HepG2 (cell line): ENCODE data around the gene STRN3. TPM values are rescaled to one million over a fixed set of nuclear protein-coding genes. Genes with fewer than 3 reads are reported as not detected.

ENCODE experiments used
- ATAC-seq: fragments of 200-7000 bp; cut with Tn5 transposase; 3 replicates; pipeline ENCODE4 v1.9.1; 2020; ENCODE audit warnings: mild to moderate bottlenecking, moderate library complexity
- BruUV-seq: library from RNA; stranded (reverse); fragments of 400-500 nt; replicated peaks from 2 replicates; lab custom pipeline; 2021; lab: Mats Ljungman, UMichigan
- CTCF ChIA-PET: fragments of 300-600 bp; formaldehyde crosslinking; extraction: SDS; loops from one replicate; lab custom pipeline; 2021; ENCODE audit warnings: low total read pairs, inconsistent platforms, low intra/inter-chr PET ratio; lab: Yijun Ruan, JAX
- POLR2A ChIA-PET: fragments of 350-600 bp; sonication (Branson Sonifier 250); formaldehyde crosslinking; loops from one replicate; lab custom pipeline; 2020; ENCODE audit warnings: antibody characterized with exemption, inconsistent platforms; lab: Yijun Ruan, JAX
- DNase-seq: peaks from one replicate; pipeline ENCODE4 v3.0.0-alpha.2; 2015; ENCODE audit warnings: low spot score
- FAIRE-seq: peaks from 3 replicates; lab custom pipeline; 2011; peaks lifted over from hg19 to GRCh38; lab: Jason Lieb, UNC
- H2AFZ ChIP-seq: one replicate; pipeline ENCODE4 v1.6.1; 2011; ENCODE audit warnings: low read length, inconsistent platforms
- H3K27ac ChIP-seq: fragments of 300-600 bp; 3 replicates; pipeline ENCODE4 v1.8.0; 2011; ENCODE audit warnings: mixed run types, mild to moderate bottlenecking, mixed read lengths, low read length, inconsistent platforms; ENCODE audit not compliant: insufficient read depth; ENCODE audit errors: extremely low read length
- H3K27me3 ChIP-seq, 2 experiments: fragments of 200-600 bp in 1 of 2; 2 replicates in 1 of 2; 3 replicates in 1 of 2; pipeline versions ENCODE4 v1.6.0 to v1.8.0; 2011; ENCODE audit warnings: low read length in 2 of 2, mild to moderate bottlenecking in 2 of 2, moderate library complexity in 2 of 2, inconsistent platforms in 1 of 2; ENCODE audit not compliant: insufficient read depth in 2 of 2, control insufficient read depth in 1 of 2
- H3K36me3 ChIP-seq, 2 experiments: fragments of 200-600 bp in 1 of 2; replicated peaks in 1 of 2; 2 replicates in 1 of 2; 3 replicates in 1 of 2; pipeline versions ENCODE4 v1.5.1 to v1.8.0; 2011; ENCODE audit warnings: low read length in 2 of 2, inconsistent platforms in 1 of 2; ENCODE audit not compliant: insufficient read depth in 2 of 2, control insufficient read depth in 1 of 2
- H3K4me1 ChIP-seq: 2 replicates; pipeline ENCODE4 v1.5.1; 2012; ENCODE audit warnings: low read length, inconsistent platforms; ENCODE audit not compliant: insufficient read depth
- H3K4me2 ChIP-seq: 2 replicates; pipeline ENCODE4 v1.6.0; 2011; ENCODE audit warnings: low read depth, low read length, inconsistent platforms
- H3K4me3 ChIP-seq, 3 experiments: fragments of 200-600 bp in 1 of 3; sonication (generic), shearing (Covaris generic) in 1 of 3; replicated peaks in 1 of 3; 2 replicates each; pipeline ENCODE4 v1.5.1; 2011 to 2016; ENCODE audit warnings: low read length in 3 of 3, inconsistent platforms in 2 of 3, low read depth in 2 of 3, mild to moderate bottlenecking in 2 of 3, control low read depth in 1 of 3, mixed read lengths in 1 of 3; ENCODE audit not compliant: insufficient read depth in 1 of 3
- H3K79me2 ChIP-seq: one replicate; pipeline ENCODE4 v1.6.1; 2011; ENCODE audit warnings: low read length, inconsistent platforms; ENCODE audit not compliant: insufficient read depth
- H3K9ac ChIP-seq: 2 replicates; pipeline ENCODE4 v1.6.0; 2011; ENCODE audit warnings: mild to moderate bottlenecking, low read depth, low read length, inconsistent platforms; ENCODE audit not compliant: insufficient read depth
- H3K9me3 ChIP-seq: 2 replicates; pipeline ENCODE4 v1.5.1; 2012; ENCODE audit warnings: mild to moderate bottlenecking, low read length
- H4K20me1 ChIP-seq: 2 replicates; pipeline ENCODE4 v1.6.0; 2011; ENCODE audit warnings: inconsistent platforms, mild to moderate bottlenecking, low read length, moderate library complexity; ENCODE audit not compliant: insufficient read depth
- CEBPB ChIP-seq: IDR thresholded peaks from 2 replicates; pipeline ENCODE4 v1.6.1; 2011; ENCODE audit warnings: low read depth, low read length, improper control_type of control experiment, borderline replicate concordance
- FOSL2 ChIP-seq: sonication (generic); formaldehyde crosslinking; IDR thresholded peaks from 2 replicates; pipeline ENCODE4 v1.4.0; 2020; ENCODE audit warnings: missing genetic modification reagents
- PATZ1 ChIP-seq: sonication (generic); formaldehyde crosslinking; IDR thresholded peaks from 2 replicates; pipeline ENCODE4 v1.4.0; 2020; ENCODE audit warnings: missing genetic modification reagents
- PBX2 ChIP-seq: IDR thresholded peaks from 2 replicates; pipeline ENCODE4 v1.6.1; 2016; ENCODE audit warnings: control low read depth
- ZBTB33 ChIP-seq: sonication (generic); formaldehyde crosslinking; IDR thresholded peaks from 2 replicates; pipeline ENCODE4 v1.4.0; 2020; ENCODE audit warnings: missing genetic modification reagents
- ZNF639 ChIP-seq: conservative IDR thresholded peaks from 2 replicates; pipeline ENCODE4 v1.6.1; 2018; ENCODE audit warnings: missing genetic modification reagents
- ZNF770 ChIP-seq: sonication (generic); formaldehyde crosslinking; IDR thresholded peaks from 2 replicates; pipeline ENCODE4 v1.5.0; 2020; ENCODE audit warnings: mild to moderate bottlenecking, missing genetic modification reagents
- ZNF784 ChIP-seq: sonication (generic); formaldehyde crosslinking; IDR thresholded peaks from 2 replicates; pipeline ENCODE4 v1.5.1; 2020; ENCODE audit warnings: missing genetic modification reagents, mild to moderate bottlenecking, borderline replicate concordance
- WGBS: methylation state at CpG from one replicate; pipeline ENCODE4 v1.1.6; 2017; ENCODE audit warnings: low lambda C conversion rate; 5-methylcytosine and 5-hydroxymethylcytosine counted together
- in situ Hi-C: cut with HindIII; loops from 2 replicates; pipeline ENCODE4 v1.10.0; 2017; ENCODE audit warnings: low pct_unique_long_range_greater_than_20kb; ENCODE audit not compliant: extremely low pct_ligation_motif_present
- intact Hi-C: fragments of 100-400 bp; cut with micrococcal nuclease; formaldehyde crosslinking; loops from one replicate; pipeline ENCODE4 v1.10.0; 2022; ENCODE audit not compliant: unreplicated experiment
- polyA plus RNA-seq, 8 experiments: library from polyadenylated mRNA; depleted of rRNA in 3 of 8; stranded (reverse) in 7 of 8; unstranded in 1 of 8; fragments of >200 nt; fragmentation: Illumina TruSeq in 4 of 8; extraction: Trizol in 4 of 8; gene quantifications; 2 replicates each; pipeline versions ENCODE4 v1.2.1 to v1.2.3, GENCODE V29; 2011 to 2016; ENCODE audit warnings: low read depth in 4 of 8, missing spikeins in 1 of 8, mixed read lengths in 1 of 8; ENCODE audit not compliant: insufficient read depth in 1 of 8
- total RNA-seq, 5 experiments: library from RNA; depleted of rRNA; stranded (reverse); fragments of >200 nt; fragmentation: Illumina TruSeq; extraction: Trizol; gene quantifications; 2 replicates each; pipeline ENCODE4 v1.2.3, GENCODE V29; 2016; ENCODE audit warnings: low read depth in 1 of 5

The STRN3 gene
- total and polyA plus RNA-seq, 2 of the 13 experiments (the other 11 are each of a cell fraction or from before 2014, with no cell fraction given): 49.4 to 123 TPM

GRCh38 chr14:30974628-30975027 is 51.6 kb downstream of the STRN3 start:
- H3K9me3 ChIP-seq: no peaks in the 10 kb centered on the region
- in situ Hi-C loops (no loop called here), intact Hi-C loops (no loop called here)
- H4K20me1 ChIP-seq: peaks cover 85% of the 10 kb centered on the region
- ATAC-seq (peak; percentile 37; the same call in 2 of the 3 replicates), FAIRE-seq (no peak), DNase-seq (no peak)
- POLR2A ChIA-PET: no interaction called here
- peaks cover 64% of the 10 kb centered on the region for H3K4me1 ChIP-seq
- H3K27ac ChIP-seq: no peak overlapping the region
- no peaks in the 10 kb centered on the region for H3K36me3 ChIP-seq
- TF ChIP-seq PBX2 (no peak), PATZ1 (peak; percentile 15; the same call in 1 of the 2 replicates), ZNF770 (peak; percentile 54; the same call in 1 of the 2 replicates), ZNF784 (CRISPR knock-in tag) (no peak), FOSL2 (CRISPR knock-in tag) (0 out of 2 replicates have a peak, but pooled peaks have one; percentile 10), ZNF639 (no peak), ZBTB33 (CRISPR knock-in tag) (peak; percentile 73; the same call in 1 of the 2 replicates), CEBPB (peak; percentile 0; the same call in 1 of the 2 replicates)
- CTCF ChIA-PET: no interaction called here
- no TSS peak for BruUV-seq
- no peak overlapping the region for H3K4me2 ChIP-seq
- 92% methylated on average over 4 of the region's 4 CpGs for WGBS
- no peak overlapping the region for H3K4me3 ChIP-seq
- H3K79me2 ChIP-seq: peaks cover 98% of the 10 kb centered on the region
- H2AFZ ChIP-seq: no peak overlapping the region
- H3K9ac ChIP-seq: no peak overlapping the region
- no peaks in the 10 kb centered on the region for H3K27me3 ChIP-seq
